Keratinocyte (primary cell): ENCODE measurements around the gene TC2N.

Source experiments
- CTCF ChIP-seq, 3 experiments: IDR thresholded peaks in 1 of 3; conservative IDR thresholded peaks in 1 of 3; optimal IDR thresholded peaks in 1 of 3; 2 replicates in 2 of 3; 3 replicates in 1 of 3; pipeline versions ENCODE3 to v1.5.1; 2011; ENCODE audit warnings: low read length in 3 of 3, mild to moderate bottlenecking in 3 of 3, moderate library complexity in 2 of 3, control low read depth in 1 of 3, inconsistent platforms in 1 of 3; ENCODE audit not compliant: insufficient read depth in 2 of 3; ENCODE audit errors: extremely low read depth in 1 of 3
- EZH2 ChIP-seq: IDR thresholded peaks from one replicate; pipeline ENCODE4 v1.6.1; 2012; ENCODE audit warnings: inconsistent platforms, mild to moderate bottlenecking, low read length, moderate library complexity

- TF ChIP-seq EZH2 (no peak), CTCF (optimal IDR thresholded peaks at IDR 0.05 in 1 of 3, IDR thresholded peaks at IDR 0.05 in 1 of 3, conservative IDR thresholded peaks at IDR 0.05 in 1 of 3; ENCODE audit: extremely low read depth in 1 of 3, insufficient read depth in 2 of 3, low read length in 3 of 3) (no peak)
These were observed 16.4 kb upstream of the TC2N start for GRCh38 chr14:91883753-91884152.
